Fibroblast of lung (primary cell): ENCODE results near the gene ARHGAP21.
"Not testable (repeated sequence)": the region's sequence is repeated elsewhere in the genome, so short reads cannot be mapped to it uniquely, and the experiment has no call there.

ENCODE experiments used
- CTCF ChIP-seq, 2 donors: IDR thresholded peaks in 1 of 2; conservative IDR thresholded peaks in 1 of 2; 1 replicate in 1 of 2; 2 replicates in 1 of 2; pipeline ENCODE4 v1.5.1; 2011 to 2012; ENCODE audit warnings: low read length in 2 of 2, control low read depth in 1 of 2, inconsistent platforms in 1 of 2, low read depth in 1 of 2, mild to moderate bottlenecking in 1 of 2
- EZH2 ChIP-seq: IDR thresholded peaks from 2 replicates; pipeline ENCODE4 v1.5.1; 2012; ENCODE audit warnings: low read length, control low read depth, mild to moderate bottlenecking; ENCODE audit errors: missing control alignments

GRCh38 chr10:24619994-24620310, 103.7 kb downstream of the ARHGAP21 start:
- not testable (repeated sequence) for TF ChIP-seq EZH2; CTCF (conservative IDR thresholded peaks at IDR 0.05 in 1 of 2, IDR thresholded peaks at IDR 0.05 in 1 of 2; ENCODE audit: low read depth in 1 of 2, low read length in 2 of 2)
